ENCODE measurements around the gene JADE3. TPM values are rescaled to one million over a fixed set of nuclear protein-coding genes. Genes with fewer than 3 reads are reported as not detected.

JADE3 gene
- total RNA-seq, 6 experiments from 2014 or later: 5.1 to 7.3 (median 5.9) TPM

DNA sequence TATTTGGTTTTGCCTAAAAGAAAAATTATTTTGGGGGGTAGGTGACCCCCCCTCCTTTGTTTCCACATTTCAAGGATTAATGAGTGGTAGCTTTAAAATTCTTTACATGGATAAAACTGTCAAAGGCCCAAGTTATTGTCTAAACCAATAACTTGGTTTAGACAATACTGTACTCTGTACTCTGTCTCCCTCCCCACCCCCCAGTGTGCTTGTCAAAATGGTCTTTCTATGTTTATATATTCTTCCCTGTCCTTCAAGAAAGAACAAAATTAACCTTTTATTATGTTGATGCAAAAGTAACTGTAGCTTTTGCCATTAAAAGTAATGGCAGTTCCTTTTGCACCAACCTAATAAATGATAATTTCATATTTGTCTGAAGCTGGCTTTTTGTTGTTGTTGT is 156.5 kb downstream of the JADE3 start:
- H3K4me1 Mint-ChIP-seq (ENCODE audit: low read depth): no peaks in the 10 kb centered on the region
- H3K27me3 Mint-ChIP-seq (ENCODE audit: insufficient read depth): no peaks in the 10 kb centered on the region
- no peak overlapping the region for H3K27ac Mint-ChIP-seq
- H3K9me3 Mint-ChIP-seq: no peaks in the 10 kb centered on the region
- H3K36me3 Mint-ChIP-seq (ENCODE audit: low read depth): no peaks in the 10 kb centered on the region
- TF ChIP-seq CTCF (IDR thresholded peaks at IDR 0.05): no peak
- no peak overlapping the region for H3K4me3 Mint-ChIP-seq
- no peak for DNase-seq

DNA sequence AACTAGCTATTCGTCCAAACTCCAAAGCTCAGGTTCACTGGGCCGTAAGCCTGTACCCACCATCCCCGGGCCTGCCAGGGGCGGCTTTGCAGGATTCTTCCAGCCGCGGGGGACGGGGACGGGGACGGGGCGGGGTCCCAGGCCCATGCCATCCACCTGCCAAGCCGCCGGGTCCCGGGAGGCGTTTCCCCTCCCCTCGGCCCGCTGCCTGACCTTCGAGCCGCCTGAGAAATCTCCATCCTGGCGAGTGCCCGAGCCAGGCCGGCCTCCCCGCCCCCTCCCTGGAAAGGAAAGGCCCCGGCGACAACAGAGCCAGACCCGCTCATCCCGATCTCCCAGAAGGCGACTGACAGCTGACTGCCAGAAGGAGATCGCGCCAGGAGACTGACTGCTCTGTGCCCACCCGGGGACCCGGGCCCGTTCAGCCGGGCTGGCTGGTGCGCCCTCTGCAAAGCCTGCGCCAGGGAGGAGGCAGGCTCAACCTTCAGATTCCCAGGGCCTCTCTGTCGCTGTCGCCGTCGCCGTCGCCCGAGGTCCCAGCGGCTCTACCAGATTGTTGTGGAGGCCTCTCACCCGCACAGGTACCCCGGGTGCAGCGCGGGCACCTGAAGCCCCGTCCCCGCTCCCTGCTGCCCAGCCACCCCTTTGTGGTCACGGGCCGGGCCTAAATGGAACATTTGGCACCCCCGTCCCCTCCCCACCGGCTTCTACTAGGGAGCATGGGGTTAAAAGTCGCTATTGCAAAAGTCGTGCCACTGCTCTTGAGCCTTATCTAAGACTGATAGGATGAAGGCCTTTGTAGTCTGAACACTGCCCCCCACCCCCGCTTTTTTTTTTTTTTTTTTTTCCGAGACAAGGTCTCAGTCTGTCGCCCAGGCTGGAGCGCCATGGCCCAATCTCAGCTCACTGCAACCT is 166.2 kb downstream of the JADE3 start, which contains the start of gene RGN:
Gene RGN, plus strand, starts transcription at position 315 of the 915 bp plus-strand sequence. CDS start 2,702 bp downstream, outside the sequence.
- H3K27me3 Mint-ChIP-seq (ENCODE audit: insufficient read depth): no peaks in the 10 kb centered on the region; the same call in 1 of the 2 replicates
- no peak within 1 kb of the TSS; the same call in 1 of the 2 replicates for H3K27ac Mint-ChIP-seq
- H3K9me3 Mint-ChIP-seq: no peaks in the 10 kb centered on the region
- H3K36me3 Mint-ChIP-seq (ENCODE audit: low read depth): no peaks in the 10 kb centered on the region
- H3K4me3 Mint-ChIP-seq: peak within 1 kb of the TSS; percentile 32; the same call in 1 of the 2 replicates
- no peak for TF ChIP-seq CTCF (IDR thresholded peaks at IDR 0.05)
- H3K4me1 Mint-ChIP-seq (ENCODE audit: low read depth): no peaks in the 10 kb centered on the region
- DNase-seq: no peak

- no peak for TF ChIP-seq CTCF (IDR thresholded peaks at IDR 0.05)
- Mint-ChIP-seq H3K36me3 (ENCODE audit: low read depth) (no peaks in the 10 kb centered on the region), H3K4me3 (no peak overlapping the region), H3K4me1 (ENCODE audit: low read depth) (no peaks in the 10 kb centered on the region), H3K27ac (no peak overlapping the region), H3K9me3 (no peaks in the 10 kb centered on the region), H3K27me3 (ENCODE audit: insufficient read depth) (no peaks in the 10 kb centered on the region; the same call in 1 of the 2 replicates)
- no peak for DNase-seq
Observed at GRCh38 chrX:47080215-47080914, 168.1 kb downstream of the JADE3 start.

- DNase-seq: no peak
- H3K4me3 Mint-ChIP-seq: no peak overlapping the region
- no peaks in the 10 kb centered on the region for H3K36me3 Mint-ChIP-seq (ENCODE audit: low read depth)
- no peaks in the 10 kb centered on the region; the same call in 1 of the 2 replicates for H3K27me3 Mint-ChIP-seq (ENCODE audit: insufficient read depth)
- no peaks in the 10 kb centered on the region for H3K9me3 Mint-ChIP-seq
- H3K4me1 Mint-ChIP-seq (ENCODE audit: low read depth): no peaks in the 10 kb centered on the region
- no peak overlapping the region for H3K27ac Mint-ChIP-seq
- no peak for TF ChIP-seq CTCF (IDR thresholded peaks at IDR 0.05)
Observed at GRCh38 chrX:47080915-47081236, 168.7 kb downstream of the JADE3 start.

DNA sequence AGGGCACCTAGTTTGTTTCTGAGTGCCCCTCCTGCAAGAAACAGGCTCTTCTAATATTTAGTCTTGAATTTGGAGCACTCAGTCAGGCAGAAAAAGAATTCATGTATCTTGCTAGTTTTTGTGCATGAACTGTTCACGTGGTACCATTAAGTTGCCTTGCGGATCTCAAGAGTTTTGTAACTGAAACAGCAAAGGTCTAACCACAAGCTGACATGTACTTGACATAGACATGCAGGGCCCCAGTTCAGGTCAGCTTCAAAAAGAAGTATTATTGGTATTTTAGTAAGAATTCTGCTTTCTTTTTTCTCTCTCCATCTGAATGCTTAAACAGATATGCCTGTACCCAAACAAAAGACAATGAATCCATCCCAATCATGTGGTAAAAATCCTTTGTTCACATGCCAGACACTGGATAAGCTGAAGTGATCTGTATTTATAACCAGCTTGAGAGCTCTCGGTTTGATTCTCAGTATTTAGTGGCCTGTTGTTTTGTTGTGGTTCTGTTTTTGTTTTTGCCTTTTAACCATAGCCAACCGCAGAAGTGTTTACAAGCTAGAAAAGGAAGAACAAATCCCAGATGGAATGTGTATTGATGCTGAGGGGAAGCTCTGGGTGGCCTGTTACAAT is 179.0 kb downstream of the JADE3 start:
- Mint-ChIP-seq H3K4me1 (ENCODE audit: low read depth) (peaks cover 11% of the 10 kb centered on the region; the same call in 1 of the 2 replicates), H3K9me3 (no peaks in the 10 kb centered on the region), H3K36me3 (ENCODE audit: low read depth) (no peaks in the 10 kb centered on the region), H3K27me3 (ENCODE audit: insufficient read depth) (no peaks in the 10 kb centered on the region; the same call in none of the 2 replicates), H3K27ac (no peak overlapping the region), H3K4me3 (no peak overlapping the region)
- no peak for TF ChIP-seq CTCF (IDR thresholded peaks at IDR 0.05)
- DNase-seq: peak; percentile 0
